Colonic mucosa (tissue), 4 donors: ENCODE measurements around the gene ZFP42. TPM values are rescaled to one million over a fixed set of nuclear protein-coding genes. Genes with fewer than 3 reads are reported as not detected.
"Not testable (repeated sequence)": the region's sequence is repeated elsewhere in the genome, so short reads cannot be mapped to it uniquely, and the experiment has no call there.

Experiments
- DNase-seq: peaks from one replicate; pipeline ENCODE4 v3.0.0-alpha.2; 2020
- H3K27ac ChIP-seq: fragments of 200-600 bp; one replicate; pipeline ENCODE4 v1.8.0; 2021
- H3K27me3 ChIP-seq: fragments of 200-600 bp; one replicate; pipeline ENCODE4 v1.8.0; 2021
- H3K36me3 ChIP-seq: fragments of 200-600 bp; one replicate; pipeline ENCODE4 v1.8.0; 2021
- H3K4me1 ChIP-seq: fragments of 200-600 bp; one replicate; pipeline ENCODE4 v1.8.0; 2021; ENCODE audit warnings: mild to moderate bottlenecking
- H3K4me3 ChIP-seq: fragments of 200-600 bp; one replicate; pipeline ENCODE4 v1.8.0; 2021
- H3K9ac ChIP-seq, 2 donors: one replicate each; pipeline ENCODE4 v1.7.0; 2013; ENCODE audit warnings: control low read depth in 2 of 2, low read depth in 2 of 2, low read length in 2 of 2
- H3K9me3 ChIP-seq: fragments of 200-600 bp; one replicate; pipeline ENCODE4 v1.8.0; 2021
- CTCF ChIP-seq: fragments of 200-600 bp; IDR thresholded peaks from one replicate; pipeline ENCODE4 v1.8.0; 2022; ENCODE audit warnings: antibody characterized with exemption, mild to moderate bottlenecking
- intact Hi-C: fragments of 100-400 bp; cut with DNase I; formaldehyde crosslinking; loops from one replicate; pipeline ENCODE4 v1.14.1; 2022
- total RNA-seq, 2 donors: library from RNA; stranded (reverse); fragmentation: NEBNext Ultra II Directional in 1 of 2; extraction: Animal tissue kit (Norgen Biotek cat#: 25700) in 1 of 2; gene quantifications; one replicate each; pipeline ENCODE4 v1.2.1, GENCODE V29; 2021
- donor health status: healthy.
- donor health status: DM: no; HTN: no; CAD: no.
- donor health status: DM: no; HTN: no; CAD: no.

Gene ZFP42
- total RNA-seq, 2 donors from 2014 or later, result 0.12 TPM; not detected in 1

- no peak for DNase-seq
- H3K9ac ChIP-seq, result no peak overlapping the region
- H3K4me3 ChIP-seq, result no peak overlapping the region
- no peaks in the 10 kb centered on the region for H3K27me3 ChIP-seq
- TF ChIP-seq CTCF, result no peak
- no peak overlapping the region for H3K27ac ChIP-seq
- intact Hi-C loops, result no loop called here
- H3K4me1 ChIP-seq, result no peaks in the 10 kb centered on the region
- no peaks in the 10 kb centered on the region for H3K36me3 ChIP-seq
- H3K9me3 ChIP-seq, result no peaks in the 10 kb centered on the region
These were observed 23.4 kb upstream of the ZFP42 start for GRCh38 chr4:187972135-187972534.

DNA sequence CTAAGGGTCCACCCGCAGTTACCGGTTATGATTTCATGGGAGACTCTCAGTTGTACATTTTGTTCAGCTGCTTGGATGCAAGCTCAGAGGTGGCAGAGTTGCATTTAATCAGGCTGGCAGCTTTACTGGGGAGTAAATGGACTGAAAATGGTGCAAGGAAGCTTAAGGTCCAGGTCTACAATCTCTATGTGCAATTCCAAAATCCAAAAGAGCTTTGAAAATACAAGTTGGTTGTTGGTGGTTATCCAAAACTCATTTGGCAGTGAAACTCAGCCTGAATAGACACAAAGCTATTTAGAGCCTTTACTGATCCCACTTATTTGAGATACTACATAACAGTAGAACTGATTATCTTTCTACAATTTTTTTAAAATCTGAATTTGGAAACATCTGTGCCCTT, 11.8 kb upstream of the ZFP42 start:
- TF ChIP-seq CTCF, result no peak
- intact Hi-C loops, result no loop called here
- no peak overlapping the region for H3K4me3 ChIP-seq
- no peaks in the 10 kb centered on the region for H3K27me3 ChIP-seq
- H3K4me1 ChIP-seq, result no peaks in the 10 kb centered on the region
- no peak for DNase-seq
- H3K9ac ChIP-seq, result no peak overlapping the region
- H3K27ac ChIP-seq, result no peak overlapping the region
- H3K36me3 ChIP-seq, result no peaks in the 10 kb centered on the region
- H3K9me3 ChIP-seq, result no peaks in the 10 kb centered on the region

GRCh38 chr4:187992971-187993370, 2.6 kb upstream of the ZFP42 start:
- intact Hi-C loops, result no loop called here
- no peaks in the 10 kb centered on the region for H3K9me3 ChIP-seq
- no peak overlapping the region for H3K9ac ChIP-seq
- TF ChIP-seq CTCF, result no peak
- no peak for DNase-seq
- H3K4me3 ChIP-seq, result no peak overlapping the region
- H3K36me3 ChIP-seq, result no peaks in the 10 kb centered on the region
- no peaks in the 10 kb centered on the region for H3K27me3 ChIP-seq
- H3K4me1 ChIP-seq, result no peaks in the 10 kb centered on the region
- no peak overlapping the region for H3K27ac ChIP-seq

DNA sequence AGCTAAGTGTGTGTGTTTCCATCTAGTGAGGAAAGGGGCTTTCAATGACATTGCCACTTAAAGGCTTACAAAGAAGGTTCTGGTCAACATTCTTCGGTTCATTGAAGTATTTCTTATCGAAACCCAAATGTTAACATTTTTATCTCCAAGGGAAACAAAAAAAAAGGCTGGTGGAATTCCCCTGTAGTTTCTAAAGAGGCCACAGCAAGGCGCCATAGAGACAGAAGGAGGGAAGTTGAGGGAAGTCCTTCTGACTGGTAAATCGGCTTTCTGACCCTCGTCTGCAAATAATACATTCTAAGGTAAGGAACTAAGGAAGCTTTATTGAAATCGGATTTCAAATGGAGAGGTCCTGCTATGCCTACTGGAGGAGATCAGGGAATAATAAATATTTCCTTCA, 1.7 kb upstream of the ZFP42 start:
- Histone ChIP-seq H3K27me3 (no peaks in the 10 kb centered on the region), H3K4me3 (no peak overlapping the region), H3K4me1 (no peaks in the 10 kb centered on the region), H3K9ac (no peak overlapping the region), H3K9me3 (no peaks in the 10 kb centered on the region), H3K36me3 (no peaks in the 10 kb centered on the region), H3K27ac (no peak overlapping the region)
- intact Hi-C loops, result no loop called here
- TF ChIP-seq CTCF, result no peak
- no peak for DNase-seq

DNA sequence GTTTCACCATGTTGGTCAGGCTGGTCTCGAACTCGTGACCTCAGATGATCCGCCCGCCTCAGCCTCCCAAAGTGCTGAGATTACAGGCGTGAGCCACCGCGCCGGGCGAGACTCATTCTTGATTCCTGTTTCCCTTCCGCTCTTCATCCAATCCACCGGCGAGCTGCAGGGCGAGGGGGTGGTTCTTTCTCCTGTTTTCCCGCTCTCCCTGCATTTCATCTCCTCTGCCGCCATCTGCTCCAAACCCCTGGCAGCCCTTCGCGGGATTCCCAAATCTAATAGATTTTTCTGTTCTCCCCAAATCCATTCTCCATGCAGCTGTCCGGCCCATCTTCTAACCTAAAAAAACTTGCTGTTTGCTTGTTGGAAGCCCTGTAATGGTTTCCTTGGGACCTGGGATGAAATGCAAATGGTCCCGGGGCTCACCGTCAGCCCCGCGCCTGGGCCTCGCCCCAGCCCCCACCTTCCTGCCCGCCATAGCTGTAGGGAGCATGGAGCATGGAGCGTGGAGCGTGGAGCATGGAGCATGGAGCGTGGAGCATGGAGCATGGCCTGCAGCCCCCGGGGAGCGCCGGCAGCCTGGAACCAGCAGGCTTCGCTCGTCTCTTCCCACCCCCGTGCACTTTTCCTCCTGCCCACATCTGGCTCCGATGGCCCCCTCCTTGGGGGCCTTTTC, 1.1 kb downstream of the ZFP42 start:
- no peak overlapping the region for H3K4me3 ChIP-seq
- intact Hi-C loops, result no loop called here
- no peak overlapping the region for H3K9ac ChIP-seq
- H3K36me3 ChIP-seq, result no peaks in the 10 kb centered on the region
- H3K4me1 ChIP-seq, result no peaks in the 10 kb centered on the region
- H3K9me3 ChIP-seq, result no peaks in the 10 kb centered on the region
- H3K27me3 ChIP-seq, result no peaks in the 10 kb centered on the region
- no peak for TF ChIP-seq CTCF
- no peak for DNase-seq
- no peak overlapping the region for H3K27ac ChIP-seq

- H3K36me3 ChIP-seq, intact Hi-C loops, H3K27me3 ChIP-seq, H3K9me3 ChIP-seq, H3K27ac ChIP-seq, H3K4me1 ChIP-seq, DNase-seq, H3K9ac ChIP-seq, H3K4me3 ChIP-seq: not testable (repeated sequence)
These were observed 2.4 kb downstream of the ZFP42 start for GRCh38 chr4:187997991-187998390.
